ENCODE results near the gene TAS2R16.

The TAS2R16 gene

GRCh38 chr7:122995600-122995999, at the start of gene TAS2R16:
TAS2R16 (minus strand) TSS chr7:122995700; CDS start chr7:122995634, 66 bp downstream.
- DNase-seq = no peak

- no peak for DNase-seq
Observed at GRCh38 chr7:123043642-123044041, 48.1 kb upstream of the TAS2R16 start.

- DNase-seq = no peak
Observed at GRCh38 chr7:123041101-123041500, 45.6 kb upstream of the TAS2R16 start.

GRCh38 chr7:123039269-123039668, 43.8 kb upstream of the TAS2R16 start:
- no peak for DNase-seq

GRCh38 chr7:123034106-123034505, 38.6 kb upstream of the TAS2R16 start:
- DNase-seq = no peak

GRCh38 chr7:123030631-123031030, 35.1 kb upstream of the TAS2R16 start:
- DNase-seq = no peak

- no peak for DNase-seq
Observed at GRCh38 chr7:123028339-123028738, 32.8 kb upstream of the TAS2R16 start.

GRCh38 chr7:123026251-123026650, 30.8 kb upstream of the TAS2R16 start:
- DNase-seq = no peak

- DNase-seq = no peak
Observed at GRCh38 chr7:123024989-123025758, 29.7 kb upstream of the TAS2R16 start.

GRCh38 chr7:123023126-123023525, 27.6 kb upstream of the TAS2R16 start:
- no peak for DNase-seq

- no peak for DNase-seq
Observed at GRCh38 chr7:123022576-123022975, 27.1 kb upstream of the TAS2R16 start.

- DNase-seq = no peak
Observed at GRCh38 chr7:123012435-123012834, 16.9 kb upstream of the TAS2R16 start.

- no peak for DNase-seq
Observed at GRCh38 chr7:123011766-123012369, 16.4 kb upstream of the TAS2R16 start.

- no peak for DNase-seq
Observed at GRCh38 chr7:123004931-123005330, 9.4 kb upstream of the TAS2R16 start.

- no peak for DNase-seq
Observed at GRCh38 chr7:123003539-123004126, 8.1 kb upstream of the TAS2R16 start.

- no peak for DNase-seq
Observed at GRCh38 chr7:122989577-122989976, 5.9 kb downstream of the TAS2R16 start.

- DNase-seq = no peak
Observed at GRCh38 chr7:122989041-122989440, 6.5 kb downstream of the TAS2R16 start.

GRCh38 chr7:122988333-122988732, 7.2 kb downstream of the TAS2R16 start:
- DNase-seq = no peak

- no peak for DNase-seq
Observed at GRCh38 chr7:122987463-122987862, 8.0 kb downstream of the TAS2R16 start.

GRCh38 chr7:122984021-122984420, 11.5 kb downstream of the TAS2R16 start:
- DNase-seq = no peak

GRCh38 chr7:122983261-122983660, 12.2 kb downstream of the TAS2R16 start:
- DNase-seq = no peak

- DNase-seq = no peak
Observed at GRCh38 chr7:122975341-122975740, 20.2 kb downstream of the TAS2R16 start.

- no peak for DNase-seq
Observed at GRCh38 chr7:122974229-122974628, 21.3 kb downstream of the TAS2R16 start.
